ENCODE measurements around the gene TMEM151B. TPM values are rescaled to one million over a fixed set of nuclear protein-coding genes. Genes with fewer than 3 reads are reported as not detected.
"Not testable (repeated sequence)": the region's sequence is repeated elsewhere in the genome, so short reads cannot be mapped to it uniquely, and the experiment has no call there.

Gene TMEM151B
- polyA plus RNA-seq, 12 donors: 0.15 to 2.8 (median 0.38) TPM; not detected in 2

DNA sequence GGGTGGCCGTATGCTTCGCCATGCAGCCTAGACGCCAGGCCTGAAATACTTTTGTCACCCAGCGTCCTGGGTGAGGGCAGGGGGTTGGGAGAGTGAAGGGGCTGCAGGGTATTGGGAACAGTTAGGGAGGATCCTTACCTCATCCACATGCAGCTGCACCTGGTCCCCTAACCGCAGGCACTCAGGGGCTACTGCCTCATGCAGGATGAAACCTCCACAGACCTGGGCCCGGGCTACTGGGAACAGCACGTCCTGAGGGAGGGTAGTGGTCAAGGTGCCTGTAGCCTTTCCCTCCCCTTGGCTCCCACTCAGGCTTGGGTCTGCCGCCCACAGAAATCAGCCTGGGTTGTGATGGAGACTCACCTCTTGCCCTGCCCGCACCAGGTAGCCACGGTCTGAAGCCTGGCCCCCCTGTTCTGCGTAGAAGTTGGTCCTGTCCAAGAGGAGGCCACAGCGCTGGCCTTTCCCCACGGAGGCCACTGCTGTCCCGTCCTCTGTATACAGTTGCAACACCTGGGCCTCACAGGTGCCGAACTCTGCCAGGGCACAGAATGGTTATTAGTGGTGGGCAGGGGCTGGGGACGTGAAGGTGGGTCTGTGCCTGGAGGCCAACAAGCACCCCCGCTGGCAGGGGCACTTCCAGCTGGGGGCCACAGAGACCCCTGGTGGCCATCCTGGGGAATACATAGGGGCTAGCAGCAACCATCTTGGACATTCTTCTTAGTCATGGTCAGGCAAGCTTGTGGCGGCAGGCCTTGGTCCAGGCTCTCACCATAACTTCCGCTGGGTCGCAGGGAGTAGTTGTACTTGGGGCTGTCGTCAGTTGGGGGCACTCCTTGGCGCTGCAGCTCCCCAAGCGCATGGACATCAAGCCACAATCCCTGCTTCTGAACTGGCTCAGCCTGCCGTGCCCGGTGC, 34.3 kb downstream of the TMEM151B start:
- DNase-seq: no peak

DNA sequence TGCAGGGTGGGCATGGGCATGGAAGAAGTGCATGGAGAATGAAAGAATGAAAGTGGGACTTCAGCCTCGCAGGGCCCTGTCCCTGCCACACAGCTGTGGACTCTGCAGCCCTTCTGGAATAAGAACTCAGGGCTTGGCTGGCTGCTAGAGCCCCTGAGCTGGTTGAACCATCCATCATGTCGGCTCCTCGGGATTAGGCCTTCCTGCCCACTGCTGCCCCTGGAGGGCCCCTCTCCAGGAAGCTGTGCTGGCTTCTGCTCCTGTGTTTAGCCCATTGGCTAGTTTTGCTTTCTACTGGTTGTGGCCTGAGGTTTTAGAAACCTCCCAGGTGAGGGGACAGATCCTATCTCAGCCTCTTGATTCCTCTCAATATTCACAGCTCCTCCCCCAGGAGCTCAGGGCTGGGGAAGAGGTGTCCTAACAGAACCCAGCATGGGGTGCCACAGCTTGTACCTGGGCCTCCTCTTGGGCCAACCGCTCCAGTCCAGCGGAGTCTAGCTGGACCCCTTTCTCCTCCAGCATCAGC, 35.0 kb downstream of the TMEM151B start:
- no peak for DNase-seq

DNA sequence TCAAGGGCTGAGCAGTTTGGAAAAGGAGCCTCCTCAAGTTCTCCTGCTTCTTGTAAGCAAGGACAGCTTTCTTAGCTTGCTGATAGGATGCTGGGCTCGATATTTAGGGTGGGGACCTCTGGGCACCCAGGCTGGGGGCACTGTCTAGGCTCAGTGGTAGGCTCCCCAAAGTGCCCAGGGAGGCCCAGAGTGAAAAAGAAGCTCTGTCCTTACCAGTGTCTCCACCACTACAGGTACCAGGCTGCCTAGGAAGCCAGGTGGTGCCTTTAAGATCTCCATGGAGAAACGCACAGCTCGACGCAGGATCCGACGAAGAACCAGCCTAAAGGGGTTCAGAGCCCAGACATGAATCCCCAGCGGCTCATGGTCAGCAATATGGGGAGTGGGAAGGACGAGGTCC, 36.5 kb downstream of the TMEM151B start:
- DNase-seq: no peak

DNA sequence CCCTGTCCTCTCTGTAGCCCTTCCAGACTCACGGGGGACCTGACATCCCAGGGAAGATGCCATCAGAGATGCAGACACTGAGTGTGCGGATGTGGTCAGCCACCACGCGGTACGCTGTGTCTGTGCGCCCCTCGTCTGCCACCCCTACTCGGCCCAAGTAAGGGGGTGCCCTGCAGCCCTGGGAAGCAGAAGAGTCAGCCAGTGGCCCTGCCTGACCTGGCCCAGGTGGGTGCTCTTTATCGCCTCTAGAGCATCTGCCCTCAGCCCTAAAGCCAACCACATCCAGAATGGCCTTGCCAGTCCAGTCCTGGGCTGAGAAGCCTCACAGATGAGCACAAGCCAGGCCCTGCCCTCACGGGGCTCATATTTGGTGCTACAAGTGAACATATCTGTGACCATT, 37.0 kb downstream of the TMEM151B start:
- no peak for DNase-seq

DNA sequence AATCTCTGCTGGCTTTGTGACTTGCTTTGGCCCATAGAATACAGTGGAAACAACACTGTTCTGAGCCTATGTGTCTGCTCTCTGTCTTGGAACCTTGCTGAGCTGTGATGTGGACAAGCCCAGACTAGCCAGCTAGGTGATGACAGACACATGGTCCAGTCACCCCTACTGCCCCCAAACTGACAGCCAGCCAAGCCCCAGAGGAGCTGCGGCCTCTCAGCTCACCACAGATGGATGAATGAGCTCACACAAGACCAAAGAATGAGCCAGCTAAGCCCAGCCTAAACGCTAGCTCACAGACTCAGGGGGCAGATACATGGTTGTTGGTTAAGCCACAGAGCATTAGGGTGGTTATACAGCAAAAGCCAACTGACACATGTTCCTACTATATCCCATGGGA, 38.8 kb downstream of the TMEM151B start:
- no peak for DNase-seq

DNA sequence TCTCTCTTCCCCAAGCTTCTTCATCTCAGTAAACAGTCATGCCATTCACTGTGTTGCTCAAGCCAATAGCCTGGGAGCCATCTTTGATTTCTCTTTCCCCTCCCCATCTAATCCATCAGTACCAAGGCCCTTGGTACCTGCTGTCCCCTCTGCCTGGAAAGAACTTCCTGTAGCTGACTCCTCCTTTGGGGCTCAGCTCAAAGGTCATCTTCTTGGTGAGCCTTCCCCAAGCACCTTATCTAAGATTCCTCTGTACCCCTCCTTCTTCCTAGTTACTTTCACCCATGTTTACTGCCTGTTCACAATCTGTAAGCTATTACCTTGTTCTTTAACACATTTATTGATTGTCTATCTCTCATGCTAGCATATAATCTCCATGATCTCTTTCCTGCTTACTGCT, 39.4 kb downstream of the TMEM151B start:
- no peak for DNase-seq

DNA sequence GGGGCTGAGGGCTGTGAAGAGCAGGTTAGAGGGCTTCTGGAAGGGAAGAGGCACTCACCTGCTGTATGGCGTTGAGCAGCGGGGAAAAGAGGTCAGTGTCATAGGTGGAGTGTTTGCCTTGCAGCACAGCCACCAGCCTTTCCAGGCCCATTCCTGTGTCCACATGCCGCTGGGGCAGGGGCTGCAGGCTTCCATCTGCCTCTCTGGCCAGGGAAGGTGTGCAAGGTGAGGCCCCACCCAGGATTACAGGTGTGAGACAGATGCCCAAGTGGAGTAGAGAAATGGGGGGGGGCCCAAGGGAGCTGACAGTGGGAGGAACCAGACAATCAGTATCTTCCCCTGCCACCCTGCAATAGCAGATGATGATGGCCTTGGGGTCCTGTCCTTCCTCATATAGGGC, 40.0 kb downstream of the TMEM151B start:
- no peak for DNase-seq

DNA sequence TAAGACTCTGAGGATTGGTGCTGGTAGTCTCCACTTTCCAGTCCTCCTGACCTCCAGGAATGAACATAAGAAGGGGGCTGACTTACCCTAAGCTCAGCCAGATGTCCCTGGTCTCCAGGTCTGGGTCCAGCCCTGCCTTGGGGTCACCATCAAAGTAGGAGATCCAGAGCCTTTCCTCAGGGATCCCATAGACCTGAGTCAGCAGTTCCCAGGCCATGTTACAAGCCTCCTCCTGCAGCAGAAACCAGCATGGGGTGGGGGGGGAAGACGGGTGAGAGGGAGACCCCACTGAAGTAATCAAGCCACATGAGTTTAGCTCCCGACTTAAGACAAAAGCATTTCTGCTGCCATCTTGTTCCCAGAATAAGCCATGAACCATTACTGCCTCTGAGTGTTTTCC, 41.1 kb downstream of the TMEM151B start:
- no peak for DNase-seq

DNA sequence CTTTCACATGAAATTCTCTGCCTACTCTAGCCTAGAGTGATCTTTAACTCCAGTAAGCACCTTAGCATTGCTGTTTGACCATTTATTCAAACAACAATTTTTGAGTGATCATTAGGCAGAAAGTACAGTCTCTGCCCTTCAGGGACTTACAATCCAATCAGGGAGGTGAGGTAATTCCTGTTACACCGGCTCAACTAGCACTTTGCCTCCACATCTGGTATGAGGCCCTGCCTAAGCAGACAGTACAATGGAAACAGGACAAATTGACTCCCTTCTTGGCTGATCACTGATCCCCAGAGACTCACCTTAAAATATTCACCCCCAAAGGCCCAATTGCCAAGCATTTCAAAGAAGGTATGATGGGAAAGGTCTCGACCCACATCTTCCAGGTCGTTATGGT, 41.5 kb downstream of the TMEM151B start:
- no peak for DNase-seq

DNA sequence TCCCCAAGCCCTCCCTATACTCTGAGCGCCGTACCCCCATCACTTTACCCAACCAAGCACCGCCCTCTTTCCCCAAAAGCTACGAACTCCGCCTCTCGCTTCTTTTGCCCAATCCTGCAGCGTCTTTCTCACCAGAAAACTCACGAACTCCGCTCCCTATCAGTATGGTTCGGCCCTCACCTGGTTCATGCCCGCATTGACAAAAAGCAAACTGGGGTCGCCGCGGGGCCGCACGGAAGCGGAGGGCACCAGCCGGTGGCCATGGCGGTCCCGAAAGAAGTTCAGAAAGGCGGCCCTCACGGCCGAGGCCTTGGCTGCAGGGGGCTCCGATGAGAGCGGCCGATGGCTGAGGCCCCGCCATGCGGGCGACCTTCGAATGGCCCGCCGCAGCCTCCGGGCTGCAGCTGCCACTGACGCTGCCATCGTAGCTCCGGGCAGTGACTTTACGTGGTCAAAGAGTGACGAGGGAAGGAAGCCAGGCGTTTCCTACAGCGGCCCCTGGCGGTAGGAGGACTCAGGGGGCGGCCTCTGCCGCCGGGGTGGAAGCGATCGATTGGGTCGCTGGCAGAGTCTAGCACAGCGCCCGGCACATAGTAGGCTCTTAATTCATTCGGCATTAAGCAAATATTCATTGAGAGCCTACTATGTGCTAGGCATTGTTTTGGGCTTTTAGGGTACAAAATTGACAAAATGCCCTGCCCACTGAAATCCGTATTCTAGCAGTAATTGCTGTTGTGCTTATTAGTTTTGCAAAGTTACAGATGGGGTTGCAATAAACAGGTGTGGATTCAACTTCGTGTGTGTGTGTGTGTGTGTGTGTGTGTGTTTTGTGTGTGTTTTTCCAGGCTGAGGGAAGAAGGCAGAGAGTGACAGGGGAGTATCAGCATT, 42.9 kb downstream of the TMEM151B start, which contains the start of gene AARS2:
Gene AARS2, minus strand, starts transcription at position 447 of the 888 bp plus-strand sequence. Its CDS starts 24 bp downstream, at position 423.
- DNase-seq: peak; percentile 91

DNA sequence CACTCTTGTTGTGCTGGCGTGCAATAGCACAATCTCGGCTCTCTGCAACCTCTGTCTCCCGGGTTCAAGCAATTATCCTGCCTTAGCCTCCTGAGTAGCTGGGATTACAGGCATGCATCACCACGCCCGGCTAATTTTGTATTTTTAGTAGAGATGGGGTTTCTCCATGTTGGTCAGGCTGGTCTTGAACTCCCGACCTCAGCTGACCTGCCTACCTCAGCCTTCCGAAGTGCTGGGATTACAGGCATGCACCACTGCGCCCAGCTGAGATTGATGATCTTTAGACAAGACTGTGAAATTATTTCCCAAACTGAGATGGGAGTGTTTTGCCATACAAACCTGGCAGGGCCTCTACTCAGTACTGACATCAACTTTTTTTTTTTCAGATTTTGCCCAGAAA, 44.4 kb downstream of the TMEM151B start:
- not testable (repeated sequence) for DNase-seq

DNA sequence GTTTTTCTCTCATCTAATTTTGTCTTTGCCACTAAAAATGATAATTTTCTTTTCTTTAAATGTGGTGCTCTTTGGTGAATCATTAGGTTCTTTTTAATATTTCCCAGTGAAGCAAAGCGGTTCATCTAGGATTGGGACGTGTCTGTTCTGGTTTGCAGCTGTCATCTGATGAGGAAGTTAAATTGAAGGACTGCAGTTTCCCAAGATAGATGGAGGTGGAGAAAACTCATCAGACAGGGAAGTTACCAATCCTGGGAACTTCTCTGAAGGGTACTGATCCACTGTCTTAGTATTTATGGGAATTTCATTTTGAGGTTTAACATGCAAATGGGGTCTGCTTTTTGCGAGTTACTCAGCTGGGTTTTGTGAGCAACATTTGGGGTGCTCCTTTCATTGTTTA, 45.3 kb downstream of the TMEM151B start:
- DNase-seq: no peak

DNA sequence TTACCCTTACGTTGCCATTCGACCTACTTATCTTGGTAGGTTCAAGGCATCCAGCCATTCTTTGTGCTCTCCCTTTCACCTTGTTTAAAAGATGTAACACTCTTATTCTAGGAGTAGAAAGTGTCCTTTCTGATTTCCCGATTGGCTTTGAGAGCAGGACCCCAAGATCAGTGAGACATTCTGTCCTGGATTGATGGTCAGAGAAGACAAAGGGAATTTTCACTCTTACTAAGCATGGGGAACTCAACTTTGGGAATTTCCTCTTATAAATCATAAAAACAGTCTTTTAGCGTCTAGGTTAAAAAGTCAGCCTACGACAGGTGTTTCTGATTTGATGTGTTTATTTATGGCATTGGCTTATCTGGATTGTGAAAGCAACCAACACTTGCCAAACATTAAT, 45.7 kb downstream of the TMEM151B start:
- no peak for DNase-seq

DNA sequence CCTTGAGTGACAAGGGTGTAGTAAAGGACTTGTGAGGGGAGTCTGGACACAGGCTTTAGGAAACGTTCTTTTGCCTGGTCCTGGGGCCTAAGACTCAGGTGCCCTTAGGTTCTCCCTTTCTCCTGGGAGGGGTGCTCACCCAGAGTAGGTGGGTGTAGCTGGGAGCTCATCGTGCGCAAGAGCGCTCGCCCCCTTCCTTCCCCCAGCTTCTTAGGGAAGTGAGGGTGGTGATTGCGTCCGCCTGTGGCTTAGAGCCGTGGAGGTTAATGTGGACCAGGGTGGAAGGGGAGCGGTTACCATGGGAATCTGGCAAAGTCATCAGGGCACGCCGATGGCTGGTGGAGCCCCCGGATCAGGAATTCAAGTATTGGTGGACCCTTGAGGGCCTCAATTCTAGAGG, 46.2 kb downstream of the TMEM151B start:
- no peak for DNase-seq

DNA sequence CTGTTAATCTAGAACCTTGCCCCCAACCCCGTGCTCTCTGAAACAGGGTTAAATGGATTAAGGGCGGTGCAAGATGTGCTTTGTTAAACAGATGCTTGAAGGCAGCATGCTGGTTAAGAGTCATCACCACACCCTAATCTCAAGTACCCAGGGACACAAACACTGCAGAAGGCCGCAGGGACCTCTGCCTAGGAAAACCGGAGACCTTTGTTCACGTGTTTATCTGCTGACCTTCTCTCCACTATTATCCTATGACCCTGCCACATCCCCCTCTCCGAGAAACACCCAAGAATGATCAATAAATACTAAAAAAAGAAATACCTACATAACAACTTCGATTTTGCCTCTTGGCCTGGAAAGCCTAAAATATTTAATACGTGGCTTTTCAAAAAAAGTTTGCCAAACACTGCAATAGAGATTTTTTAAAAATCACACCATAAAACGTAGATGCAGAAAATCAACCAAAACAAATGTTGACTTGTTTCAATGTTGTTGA, 46.9 kb downstream of the TMEM151B start:
- DNase-seq: not testable (repeated sequence)

DNA sequence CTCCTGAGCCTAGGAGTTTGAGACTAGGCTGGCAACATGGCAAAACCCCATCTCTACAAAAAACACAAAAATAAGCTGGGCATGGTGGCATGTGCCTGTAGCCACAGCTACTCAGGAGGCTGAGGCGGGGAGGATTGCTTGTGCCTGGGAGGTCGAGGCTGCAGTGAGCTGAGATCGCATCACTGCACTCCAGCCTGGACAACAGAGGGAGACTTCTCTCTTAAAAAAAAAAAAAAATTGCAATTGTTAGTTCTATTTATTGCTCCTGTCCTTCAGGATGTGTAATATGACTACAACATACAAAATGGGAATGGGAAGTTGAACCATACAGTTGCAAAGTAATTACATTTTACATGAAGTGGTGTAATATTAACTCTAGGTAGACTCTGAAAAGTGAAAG, 51.0 kb downstream of the TMEM151B start:
- no peak for DNase-seq

DNA sequence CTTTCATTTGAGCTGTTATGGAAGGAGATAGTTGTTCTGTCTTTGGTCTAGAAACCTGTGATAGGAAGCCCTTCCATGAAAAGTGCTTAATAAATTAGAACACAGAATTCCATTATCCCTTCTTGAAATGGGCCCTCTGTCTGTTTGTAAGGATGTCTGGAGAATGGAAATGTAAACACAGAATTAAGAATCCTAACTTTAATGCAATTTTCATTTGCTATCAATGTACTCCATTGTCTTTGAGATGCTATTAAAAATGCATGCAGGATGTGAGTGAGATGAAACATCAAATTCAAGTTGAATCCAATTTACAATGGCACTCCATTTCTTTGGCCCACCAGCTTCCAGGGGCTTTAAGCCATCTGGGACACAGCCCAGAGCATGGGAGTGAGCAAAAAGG, 56.8 kb downstream of the TMEM151B start:
- DNase-seq: no peak

DNA sequence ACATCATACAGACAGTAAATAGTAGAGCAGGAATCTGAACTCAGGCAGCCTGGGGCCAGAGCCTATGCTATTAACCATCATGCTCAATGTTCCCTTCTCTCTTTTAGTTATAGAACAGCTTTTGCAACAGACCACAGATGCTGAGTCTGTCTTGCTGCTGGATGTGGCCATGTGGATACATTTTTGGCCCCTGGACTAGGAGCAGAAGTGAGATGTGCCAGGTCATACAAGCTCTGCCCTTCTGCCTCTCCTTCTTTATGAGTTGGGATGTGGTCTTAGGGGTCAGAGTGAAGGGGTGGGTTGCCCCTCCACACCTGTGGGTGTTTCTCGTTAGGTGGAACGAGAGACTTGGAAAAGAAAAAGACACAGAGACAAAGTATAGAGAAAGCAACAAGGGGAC, 57.5 kb downstream of the TMEM151B start:
- no peak for DNase-seq

DNA sequence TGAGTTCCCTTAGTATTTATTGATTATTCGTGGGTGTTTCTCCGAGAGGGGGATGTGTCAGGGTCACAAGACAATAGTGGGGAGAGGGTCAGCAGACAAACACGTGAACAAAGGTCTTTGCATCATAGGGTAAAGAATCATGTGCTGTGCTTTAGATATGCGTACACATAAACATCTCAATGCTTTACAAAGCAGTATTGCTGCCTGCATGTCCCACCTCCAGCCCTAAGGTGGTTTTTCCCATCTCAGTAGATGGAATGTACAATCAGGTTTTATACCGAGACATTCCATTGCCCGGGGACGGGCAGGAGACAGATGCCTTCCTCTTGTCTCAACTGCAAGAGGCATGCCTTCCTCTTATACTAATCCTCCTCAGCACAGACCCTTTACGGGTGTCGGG, 58.0 kb downstream of the TMEM151B start:
- not testable (repeated sequence) for DNase-seq

DNA sequence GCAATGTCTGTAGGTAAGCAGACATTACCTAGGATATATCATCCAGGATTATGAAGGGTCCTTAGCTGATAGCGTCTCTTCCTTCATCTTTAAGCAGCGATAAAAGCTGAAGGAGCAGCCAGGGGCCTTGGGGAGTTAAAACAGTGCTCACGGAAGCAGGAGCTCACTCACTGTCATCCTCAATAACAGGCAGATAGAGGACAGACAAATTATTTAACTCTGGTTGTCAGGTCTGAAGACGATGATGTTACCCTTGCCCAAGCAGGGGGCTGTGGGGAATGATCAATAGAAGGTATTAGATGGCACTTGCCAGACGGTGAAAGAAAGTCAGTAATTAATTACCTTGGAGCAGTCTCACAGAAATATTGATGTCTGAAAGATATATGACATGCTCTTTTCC, 59.6 kb downstream of the TMEM151B start:
- no peak for DNase-seq

DNA sequence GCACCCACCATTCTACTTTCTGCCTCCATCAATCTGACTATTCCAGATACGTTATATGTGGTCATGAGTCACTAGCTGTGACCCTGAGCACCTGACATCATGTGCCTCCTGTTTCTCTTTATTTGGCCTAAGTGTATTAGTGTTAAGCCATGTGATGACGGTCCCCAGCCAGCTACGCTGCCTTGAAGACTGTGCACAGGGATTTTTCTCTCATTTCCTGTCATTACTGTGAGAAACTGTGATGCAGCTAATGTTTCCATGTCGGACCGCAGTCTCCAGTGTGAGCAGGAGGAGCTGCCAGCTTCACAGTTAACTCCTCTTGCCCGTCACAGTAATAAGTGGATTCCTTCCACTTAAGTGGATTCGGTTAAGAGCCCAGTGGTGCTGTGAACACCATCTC, 62.3 kb downstream of the TMEM151B start:
- DNase-seq: no peak

DNA sequence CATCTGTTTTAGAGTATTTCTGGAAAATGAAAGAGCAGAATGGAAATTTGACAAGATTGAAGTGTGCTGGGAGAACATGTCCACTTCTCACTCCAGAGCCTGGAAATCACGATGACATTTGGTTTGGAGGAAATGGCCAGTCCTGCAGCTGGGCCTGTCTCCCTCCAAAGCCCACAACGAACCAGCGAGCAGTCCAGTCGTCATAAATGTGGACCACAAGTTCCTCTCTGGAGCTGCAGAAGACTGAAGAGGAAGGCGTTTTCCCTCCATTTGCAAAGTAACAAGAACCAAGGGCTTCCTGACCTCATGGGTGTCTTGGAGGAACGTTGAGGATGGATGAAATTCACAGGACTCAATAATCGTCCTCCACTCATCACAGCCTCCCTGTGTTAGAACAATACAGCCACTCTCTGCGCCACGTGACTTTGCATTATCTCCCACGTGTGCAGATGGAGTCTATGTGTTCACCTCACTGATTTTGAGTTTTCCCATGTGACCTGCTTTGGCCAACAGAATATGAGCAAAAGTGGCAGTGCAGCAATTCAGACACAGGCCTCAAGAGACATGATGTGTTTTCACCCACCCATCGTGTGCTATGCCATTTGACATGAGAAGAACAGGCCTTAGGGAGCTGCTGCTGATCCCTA, 63.1 kb downstream of the TMEM151B start:
- DNase-seq: no peak

All from muscle of arm (tissue), 12 donors.